ENCODE measurements around the gene GPR78. TPM values are rescaled to one million over a fixed set of nuclear protein-coding genes. Genes with fewer than 3 reads are reported as not detected.

GPR78 gene
- total and polyA plus RNA-seq, 2 of the 8 experiments (the other 6 are each of a cell fraction or from before 2014, with no cell fraction given), result 1.0 to 3.0 TPM

DNA sequence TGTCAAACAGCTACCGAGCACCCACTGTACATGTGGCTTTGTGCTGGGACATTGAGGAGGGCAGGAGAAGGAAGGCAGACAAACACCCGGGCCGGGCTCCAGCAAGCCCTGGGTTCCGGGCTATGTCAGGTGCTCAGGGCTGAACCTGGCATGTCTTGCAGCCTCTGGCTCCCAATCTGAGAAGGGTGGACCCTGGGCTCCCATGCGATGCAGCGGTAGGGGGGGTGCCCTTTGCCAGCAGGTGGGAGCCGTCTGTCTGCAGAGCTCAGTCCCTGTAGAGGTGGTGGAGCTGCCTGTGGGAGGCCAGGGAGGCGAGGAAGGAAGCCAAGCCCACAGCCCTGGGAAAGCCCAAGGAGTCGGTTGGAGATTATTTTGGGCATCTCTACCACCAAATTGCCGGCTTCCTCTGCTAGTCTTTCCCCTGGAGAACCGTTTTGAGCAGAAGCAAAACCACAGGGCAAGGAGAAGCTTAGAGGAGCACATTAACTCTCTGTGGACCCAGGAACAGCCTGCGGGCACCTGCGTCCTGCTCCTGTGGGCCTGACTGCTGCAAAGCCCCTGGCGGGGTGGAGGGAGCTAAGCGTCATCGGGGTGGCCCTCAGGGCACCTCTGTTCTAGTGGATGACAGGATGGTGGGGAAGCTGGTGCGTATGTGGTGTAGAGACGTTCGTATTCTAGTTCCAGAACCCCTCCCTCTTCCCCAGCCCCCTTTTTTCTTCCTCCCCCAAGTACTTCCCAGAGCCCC is 22.7 kb downstream of the GPR78 start (continued):
- TF ChIP-seq, protein P1, sequence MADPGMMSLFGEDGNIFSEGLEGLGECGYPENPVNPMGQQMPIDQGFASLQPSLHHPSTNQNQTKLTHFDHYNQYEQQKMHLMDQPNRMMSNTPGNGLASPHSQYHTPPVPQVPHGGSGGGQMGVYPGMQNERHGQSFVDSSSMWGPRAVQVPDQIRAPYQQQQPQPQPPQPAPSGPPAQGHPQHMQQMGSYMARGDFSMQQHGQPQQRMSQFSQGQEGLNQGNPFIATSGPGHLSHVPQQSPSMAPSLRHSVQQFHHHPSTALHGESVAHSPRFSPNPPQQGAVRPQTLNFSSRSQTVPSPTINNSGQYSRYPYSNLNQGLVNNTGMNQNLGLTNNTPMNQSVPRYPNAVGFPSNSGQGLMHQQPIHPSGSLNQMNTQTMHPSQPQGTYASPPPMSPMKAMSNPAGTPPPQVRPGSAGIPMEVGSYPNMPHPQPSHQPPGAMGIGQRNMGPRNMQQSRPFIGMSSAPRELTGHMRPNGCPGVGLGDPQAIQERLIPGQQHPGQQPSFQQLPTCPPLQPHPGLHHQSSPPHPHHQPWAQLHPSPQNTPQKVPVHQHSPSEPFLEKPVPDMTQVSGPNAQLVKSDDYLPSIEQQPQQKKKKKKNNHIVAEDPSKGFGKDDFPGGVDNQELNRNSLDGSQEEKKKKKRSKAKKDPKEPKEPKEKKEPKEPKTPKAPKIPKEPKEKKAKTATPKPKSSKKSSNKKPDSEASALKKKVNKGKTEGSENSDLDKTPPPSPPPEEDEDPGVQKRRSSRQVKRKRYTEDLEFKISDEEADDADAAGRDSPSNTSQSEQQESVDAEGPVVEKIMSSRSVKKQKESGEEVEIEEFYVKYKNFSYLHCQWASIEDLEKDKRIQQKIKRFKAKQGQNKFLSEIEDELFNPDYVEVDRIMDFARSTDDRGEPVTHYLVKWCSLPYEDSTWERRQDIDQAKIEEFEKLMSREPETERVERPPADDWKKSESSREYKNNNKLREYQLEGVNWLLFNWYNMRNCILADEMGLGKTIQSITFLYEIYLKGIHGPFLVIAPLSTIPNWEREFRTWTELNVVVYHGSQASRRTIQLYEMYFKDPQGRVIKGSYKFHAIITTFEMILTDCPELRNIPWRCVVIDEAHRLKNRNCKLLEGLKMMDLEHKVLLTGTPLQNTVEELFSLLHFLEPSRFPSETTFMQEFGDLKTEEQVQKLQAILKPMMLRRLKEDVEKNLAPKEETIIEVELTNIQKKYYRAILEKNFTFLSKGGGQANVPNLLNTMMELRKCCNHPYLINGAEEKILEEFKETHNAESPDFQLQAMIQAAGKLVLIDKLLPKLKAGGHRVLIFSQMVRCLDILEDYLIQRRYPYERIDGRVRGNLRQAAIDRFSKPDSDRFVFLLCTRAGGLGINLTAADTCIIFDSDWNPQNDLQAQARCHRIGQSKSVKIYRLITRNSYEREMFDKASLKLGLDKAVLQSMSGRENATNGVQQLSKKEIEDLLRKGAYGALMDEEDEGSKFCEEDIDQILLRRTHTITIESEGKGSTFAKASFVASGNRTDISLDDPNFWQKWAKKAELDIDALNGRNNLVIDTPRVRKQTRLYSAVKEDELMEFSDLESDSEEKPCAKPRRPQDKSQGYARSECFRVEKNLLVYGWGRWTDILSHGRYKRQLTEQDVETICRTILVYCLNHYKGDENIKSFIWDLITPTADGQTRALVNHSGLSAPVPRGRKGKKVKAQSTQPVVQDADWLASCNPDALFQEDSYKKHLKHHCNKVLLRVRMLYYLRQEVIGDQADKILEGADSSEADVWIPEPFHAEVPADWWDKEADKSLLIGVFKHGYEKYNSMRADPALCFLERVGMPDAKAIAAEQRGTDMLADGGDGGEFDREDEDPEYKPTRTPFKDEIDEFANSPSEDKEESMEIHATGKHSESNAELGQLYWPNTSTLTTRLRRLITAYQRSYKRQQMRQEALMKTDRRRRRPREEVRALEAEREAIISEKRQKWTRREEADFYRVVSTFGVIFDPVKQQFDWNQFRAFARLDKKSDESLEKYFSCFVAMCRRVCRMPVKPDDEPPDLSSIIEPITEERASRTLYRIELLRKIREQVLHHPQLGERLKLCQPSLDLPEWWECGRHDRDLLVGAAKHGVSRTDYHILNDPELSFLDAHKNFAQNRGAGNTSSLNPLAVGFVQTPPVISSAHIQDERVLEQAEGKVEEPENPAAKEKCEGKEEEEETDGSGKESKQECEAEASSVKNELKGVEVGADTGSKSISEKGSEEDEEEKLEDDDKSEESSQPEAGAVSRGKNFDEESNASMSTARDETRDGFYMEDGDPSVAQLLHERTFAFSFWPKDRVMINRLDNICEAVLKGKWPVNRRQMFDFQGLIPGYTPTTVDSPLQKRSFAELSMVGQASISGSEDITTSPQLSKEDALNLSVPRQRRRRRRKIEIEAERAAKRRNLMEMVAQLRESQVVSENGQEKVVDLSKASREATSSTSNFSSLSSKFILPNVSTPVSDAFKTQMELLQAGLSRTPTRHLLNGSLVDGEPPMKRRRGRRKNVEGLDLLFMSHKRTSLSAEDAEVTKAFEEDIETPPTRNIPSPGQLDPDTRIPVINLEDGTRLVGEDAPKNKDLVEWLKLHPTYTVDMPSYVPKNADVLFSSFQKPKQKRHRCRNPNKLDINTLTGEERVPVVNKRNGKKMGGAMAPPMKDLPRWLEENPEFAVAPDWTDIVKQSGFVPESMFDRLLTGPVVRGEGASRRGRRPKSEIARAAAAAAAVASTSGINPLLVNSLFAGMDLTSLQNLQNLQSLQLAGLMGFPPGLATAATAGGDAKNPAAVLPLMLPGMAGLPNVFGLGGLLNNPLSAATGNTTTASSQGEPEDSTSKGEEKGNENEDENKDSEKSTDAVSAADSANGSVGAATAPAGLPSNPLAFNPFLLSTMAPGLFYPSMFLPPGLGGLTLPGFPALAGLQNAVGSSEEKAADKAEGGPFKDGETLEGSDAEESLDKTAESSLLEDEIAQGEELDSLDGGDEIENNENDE (IDR thresholded peaks at IDR 0.05; ENCODE audit: insufficient replicate concordance, low read length), result no peak
- TF ChIP-seq TCF12 (IDR thresholded peaks at IDR 0.05; ENCODE audit: low read depth, low read length), result no peak
- TF ChIP-seq SAP30 (IDR thresholded peaks at IDR 0.05; ENCODE audit: insufficient read depth, insufficient replicate concordance, low read length), result no peak
- no peak for TF ChIP-seq KDM4A (IDR thresholded peaks at IDR 0.05; ENCODE audit: low read depth, low read length, severe bottlenecking)
- TF ChIP-seq CEBPB (IDR thresholded peaks at IDR 0.05; ENCODE audit: low read depth, low read length), result no peak
- no peak for TF ChIP-seq SP2 (IDR thresholded peaks at IDR 0.05; ENCODE audit: low read length)
- no peak for TF ChIP-seq YY1 (IDR thresholded peaks at IDR 0.05; ENCODE audit: low read depth, low read length)
- no peak for TF ChIP-seq RBBP5 (IDR thresholded peaks at IDR 0.05; ENCODE audit: borderline replicate concordance, low read depth, low read length)
- no peak for TF ChIP-seq RNF2 (IDR thresholded peaks at IDR 0.05; ENCODE audit: borderline replicate concordance, low read depth, low read length, missing control alignments, poor library complexity, severe bottlenecking)
- no peak for TF ChIP-seq POLR2A (IDR thresholded peaks at IDR 0.05; ENCODE audit: control extremely low read depth in 1 of 2, low read depth in 2 of 2, low read length in 2 of 2)
- no peak for TF ChIP-seq KDM5A (IDR thresholded peaks at IDR 0.05; ENCODE audit: low read length)

All from H1 (cell line).